ENCODE data around the gene SLC25A39. TPM values are rescaled to one million over a fixed set of nuclear protein-coding genes. Genes with fewer than 3 reads are reported as not detected.

Gene SLC25A39
- total and polyA plus RNA-seq, 12 donors: 36.3 to 105 (median 44.6) TPM

- TF ChIP-seq CTCF (IDR thresholded peaks at IDR 0.05): no peak
- WGBS, 2 donors: 2% methylated on average over 54 to 81 of the region's 81 CpGs
Measured at GRCh38 chr17:44314869-44315661, 9.6 kb downstream of the SLC25A39 start.

GRCh38 chr17:44314524-44314868 lies 10.1 kb downstream of the SLC25A39 start:
- Histone ChIP-seq H3K4me3 (peak overlapping the region in 2 of 10 donors; percentile 24 to 42), H3K27ac (no peak overlapping the region), H3K9me3 (no peaks in the 10 kb centered on the region), H3K4me1 (peaks cover 4 to 14% (median 6%) of the 10 kb centered on the region in 9 donors), H3K36me3 (peaks cover 0 to 7% (median 0%) of the 10 kb centered on the region in 9 donors), H3K27me3 (peaks cover 15 to 61% (median 52%) of the 10 kb centered on the region in 7 donors)
- WGBS, 2 donors: 26 to 30% methylated on average over 10 to 11 of the region's 11 CpGs
- ATAC-seq (no peak), DNase-seq (no peak)
- intact Hi-C loops (cut with DNase I): no loop called here
- TF ChIP-seq CTCF (IDR thresholded peaks at IDR 0.05): no peak

More at GRCh38 chr17:44314869-44315661, 9.6 kb downstream of the SLC25A39 start:
- H3K27me3 ChIP-seq: peaks cover 15 to 61% (median 52%) of the 10 kb centered on the region in 7 donors
- peaks cover 4 to 14% (median 6%) of the 10 kb centered on the region in 9 donors for H3K4me1 ChIP-seq
- peaks cover 0 to 12% (median 1%) of the 10 kb centered on the region in 9 donors for H3K36me3 ChIP-seq
- no peaks in the 10 kb centered on the region for H3K9me3 ChIP-seq
- H3K4me3 ChIP-seq: peak overlapping the region in 8 of 10 donors; percentile 23 to 42 (median 30)
- DNase-seq: no peak
- no peak for ATAC-seq
- intact Hi-C loops (cut with DNase I): no loop called here
- H3K27ac ChIP-seq: no peak overlapping the region

- Histone ChIP-seq H3K27me3 (peaks cover 15 to 61% (median 52%) of the 10 kb centered on the region in 7 donors), H3K9me3 (no peaks in the 10 kb centered on the region), H3K4me1 (peaks cover 4 to 17% (median 6%) of the 10 kb centered on the region in 9 donors), H3K4me3 (no peak overlapping the region), H3K36me3 (peaks cover 0 to 2% (median 0%) of the 10 kb centered on the region in 9 donors), H3K27ac (no peak overlapping the region)
- WGBS, 2 donors: 73 to 79% methylated on average over 7 of the region's 7 CpGs
- TF ChIP-seq CTCF (IDR thresholded peaks at IDR 0.05): no peak
- ATAC-seq: no peak
- no peak for DNase-seq
- intact Hi-C loops (cut with DNase I): no loop called here
Measured at GRCh38 chr17:44314031-44314430, 10.6 kb downstream of the SLC25A39 start.

- Histone ChIP-seq H3K4me3 (no peak overlapping the region), H3K27me3 (peaks cover 15 to 65% (median 48%) of the 10 kb centered on the region in 7 donors), H3K9me3 (no peaks in the 10 kb centered on the region), H3K27ac (no peak overlapping the region), H3K36me3 (no peaks in the 10 kb centered on the region), H3K4me1 (peaks cover 7 to 32% (median 20%) of the 10 kb centered on the region in 9 donors)
- DNase-seq: no peak
- WGBS, 2 donors: 65 to 66% methylated on average over 17 of the region's 17 CpGs
- no peak for TF ChIP-seq CTCF (IDR thresholded peaks at IDR 0.05)
- intact Hi-C loops (cut with DNase I): no loop called here
- no peak for ATAC-seq
Measured at GRCh38 chr17:44312396-44313104, 12.1 kb downstream of the SLC25A39 start.

Measured in heart right ventricle (tissue), 16 donors.